T-cell (primary cell): ENCODE measurements around the gene ADAM21. TPM values are rescaled to one million over a fixed set of nuclear protein-coding genes. Genes with fewer than 3 reads are reported as not detected.
"Not testable (repeated sequence)": the region's sequence is repeated elsewhere in the genome, so short reads cannot be mapped to it uniquely, and the experiment has no call there.

ENCODE experiments used
- ATAC-seq, 4 experiments: fragments of 200-7000 bp in 3 of 4; fragments of 150-1000 bp in 1 of 4; cut with Tn5 transposase; replicated peaks in 1 of 4; 1 replicate in 3 of 4; 2 replicates in 1 of 4; pipeline ENCODE4 v1.10.0; 2021; ENCODE audit warnings: moderate library complexity in 3 of 4, mild to moderate bottlenecking in 2 of 4, moderate number of reproducible peaks in 1 of 4
- CTCF ChIA-PET, 2 donors: fragments of 300-600 bp; sonication (Branson Sonifier 250); formaldehyde crosslinking; loops; one replicate each; lab custom pipeline; 2022; ENCODE audit warnings: antibody characterized with exemption in 2 of 2; lab: Charles Lee
- POLR2A ChIA-PET, 2 donors: fragments of 300-600 bp; sonication (Branson Sonifier 250); formaldehyde crosslinking; loops; one replicate each; lab custom pipeline; 2022; ENCODE audit warnings: antibody characterized with exemption in 2 of 2; lab: Charles Lee
- DNase-seq, 35 experiments: peaks; one replicate each; pipeline versions ENCODE4 v3.0.0 to v3.0.0-alpha.2; 2013 to 2023
- H3K27ac ChIP-seq: one replicate; pipeline ENCODE4 v1.5.1; 2013; ENCODE audit warnings: low read length
- H3K27me3 ChIP-seq, 2 experiments: replicated peaks in 1 of 2; 1 replicate in 1 of 2; 2 replicates in 1 of 2; pipeline versions ENCODE4 v1.6.1 to v1.7.0; 2013; ENCODE audit warnings: low read length in 1 of 2, mixed read lengths in 1 of 2; ENCODE audit not compliant: control insufficient read depth in 2 of 2, insufficient read depth in 2 of 2; ENCODE audit errors: extremely low read depth in 1 of 2
- H3K36me3 ChIP-seq, 2 donors: 1 replicate in 1 of 2; 2 replicates in 1 of 2; pipeline versions ENCODE4 v1.6.1 to v1.7.0; 2013; ENCODE audit warnings: low read length in 1 of 2; ENCODE audit not compliant: control insufficient read depth in 2 of 2, insufficient read depth in 1 of 2; ENCODE audit errors: extremely low read depth in 1 of 2
- H3K4me1 ChIP-seq, 2 experiments: 1 replicate in 1 of 2; 2 replicates in 1 of 2; pipeline versions ENCODE4 v1.6.1 to v1.7.0; 2013; ENCODE audit warnings: low read length in 2 of 2, mixed read lengths in 1 of 2; ENCODE audit not compliant: insufficient read depth in 2 of 2, control insufficient read depth in 1 of 2; ENCODE audit errors: extremely low read depth in 1 of 2
- H3K4me3 ChIP-seq, 2 donors: 1 replicate in 1 of 2; 2 replicates in 1 of 2; pipeline versions ENCODE4 v1.5.1 to v1.7.0; 2013; ENCODE audit warnings: mild to moderate bottlenecking in 2 of 2, low read length in 1 of 2, moderate library complexity in 1 of 2; ENCODE audit not compliant: control insufficient read depth in 1 of 2; ENCODE audit errors: extremely low read depth in 1 of 2
- H3K9me3 ChIP-seq: 2 replicates; pipeline ENCODE4 v1.7.0; 2013
- H3K27ac Mint-ChIP-seq, 2 donors: one replicate each; pipeline ENCODE4 v1.8.0; 2020 to 2021; ENCODE audit warnings: mild to moderate bottlenecking in 2 of 2, mixed read lengths in 2 of 2
- H3K27me3 Mint-ChIP-seq, 2 donors: one replicate each; pipeline ENCODE4 v1.8.0; 2021 to 2022; ENCODE audit warnings: mixed read lengths in 2 of 2
- H3K36me3 Mint-ChIP-seq: one replicate; pipeline ENCODE4 v1.8.0; 2021; ENCODE audit warnings: mixed read lengths
- H3K4me1 Mint-ChIP-seq, 3 donors: one replicate each; pipeline ENCODE4 v1.8.0; 2020 to 2022; ENCODE audit warnings: mixed read lengths in 3 of 3, mild to moderate bottlenecking in 1 of 3
- H3K4me3 Mint-ChIP-seq, 3 donors: one replicate each; pipeline ENCODE4 v1.8.0; 2020 to 2022; ENCODE audit warnings: mild to moderate bottlenecking in 3 of 3, mixed read lengths in 3 of 3, moderate library complexity in 3 of 3
- H3K9me3 Mint-ChIP-seq, 3 donors: one replicate each; pipeline ENCODE4 v1.8.0; 2020 to 2022; ENCODE audit warnings: mixed read lengths in 3 of 3
- WGBS: methylation state at CpG from one replicate; pipeline ENCODE4 v1.1.5; 2013; ENCODE audit warnings: missing lambda C conversion rate; ENCODE audit not compliant: insufficient coverage; 5-methylcytosine and 5-hydroxymethylcytosine counted together
- total RNA-seq, 35 experiments: library from RNA in 6 of 35; stranded (reverse) in 6 of 35; fragments of 120-200 nt in 1 of 35; gene quantifications; one replicate each; pipeline versions ENCODE4 v1.2.1 to v1.2.4 and lab custom pipeline; 2013 to 2026

Gene ADAM21
- total RNA-seq (under 1 TPM in 2 of 5 donors, not detected in 3; 0.12 to 0.14 TPM), total RNA-seq (lab: John Stamatoyannopoulos, UW) (0 to 0.40 (median 0.06) reads per million in 29 experiments)
- total RNA-seq (2013), result 0.07 TPM

GRCh38 chr14:70451874-70452273 is at the start of gene ADAM21:
Gene ADAM21 (plus strand): TSS chr14:70452174. CDS start chr14:70457500, 5,326 bp downstream.
- H3K4me1 Mint-ChIP-seq, result no peaks in the 10 kb centered on the region
- Histone ChIP-seq H3K27me3 (no peaks in the 10 kb centered on the region), H3K27ac (no peak within 1 kb of the TSS), H3K4me1 (no peaks in the 10 kb centered on the region), H3K4me3 (no peak within 1 kb of the TSS), H3K36me3 (no peaks in the 10 kb centered on the region), H3K9me3 (no peaks in the 10 kb centered on the region)
- no CpG with 5 or more reads among the region's 1 CpG for WGBS
- ChIA-PET POLR2A (no interaction called here), CTCF (no interaction called here)
- no peak for ATAC-seq
- no peaks in the 10 kb centered on the region for H3K27me3 Mint-ChIP-seq
- no peak for DNase-seq
- H3K27ac Mint-ChIP-seq, result no peak within 1 kb of the TSS
- H3K36me3 Mint-ChIP-seq, result peaks cover 3% of the 10 kb centered on the region
- no peak within 1 kb of the TSS for H3K4me3 Mint-ChIP-seq
- H3K9me3 Mint-ChIP-seq, result peaks cover 0 to 4% (median 0%) of the 10 kb centered on the region in 3 donors

DNA sequence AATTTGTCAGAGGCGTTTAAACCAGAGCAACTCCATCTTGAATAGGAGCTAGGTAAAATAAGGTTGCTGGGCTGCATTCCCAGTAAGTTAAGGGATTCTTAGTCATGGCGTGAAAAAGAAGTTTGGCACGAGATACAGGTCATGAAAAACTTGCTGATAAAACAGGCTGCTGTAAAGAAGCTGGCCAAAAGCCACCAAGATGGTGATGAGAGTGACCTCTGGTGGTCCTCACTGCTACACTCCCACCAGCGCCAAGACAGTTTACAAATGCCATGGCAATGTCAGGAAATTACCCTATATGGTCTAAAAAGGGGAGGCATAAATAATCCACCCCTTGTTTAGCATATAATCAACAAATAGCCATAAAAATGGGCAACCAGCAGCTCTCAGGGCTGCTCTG is 48.6 kb upstream of the ADAM21 start:
- H3K27me3 Mint-ChIP-seq, H3K4me1 ChIP-seq, POLR2A ChIA-PET, ATAC-seq, H3K27ac ChIP-seq, H3K4me3 ChIP-seq, H3K27ac Mint-ChIP-seq, H3K9me3 ChIP-seq, DNase-seq, H3K4me3 Mint-ChIP-seq, H3K9me3 Mint-ChIP-seq, H3K27me3 ChIP-seq, CTCF ChIA-PET: not testable (repeated sequence)
- peaks cover 5 to 10% of the 10 kb centered on the region in 2 donors for H3K36me3 ChIP-seq
- no CpG with 5 or more reads among the region's 4 CpGs for WGBS
- H3K36me3 Mint-ChIP-seq, result peaks cover 39% of the 10 kb centered on the region
- H3K4me1 Mint-ChIP-seq, result peaks cover 33 to 41% (median 39%) of the 10 kb centered on the region in 3 donors

DNA sequence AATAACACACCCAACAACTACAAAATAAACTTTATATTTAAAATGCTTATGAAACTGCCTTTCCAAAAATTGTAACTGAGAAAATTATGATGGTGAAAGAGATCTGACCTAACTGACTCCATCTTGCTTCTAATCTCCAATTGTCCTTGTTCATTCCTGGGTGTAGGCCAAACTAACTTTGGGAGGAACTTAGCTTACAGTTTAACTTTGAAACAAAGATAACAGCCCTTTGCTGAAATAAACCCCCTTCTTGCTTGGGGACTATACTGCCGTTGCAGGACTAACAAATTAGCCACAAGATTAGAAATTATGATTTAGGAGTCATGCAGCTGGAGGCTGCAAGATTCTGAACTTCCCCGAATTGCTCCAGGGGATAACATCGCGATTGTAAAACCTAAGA is 45.8 kb upstream of the ADAM21 start:
- CTCF ChIA-PET, POLR2A ChIA-PET, H3K4me3 ChIP-seq, H3K27me3 Mint-ChIP-seq, H3K27ac ChIP-seq, H3K9me3 ChIP-seq, H3K9me3 Mint-ChIP-seq, ATAC-seq, H3K36me3 ChIP-seq, H3K4me3 Mint-ChIP-seq, H3K27ac Mint-ChIP-seq, H3K4me1 ChIP-seq, H3K27me3 ChIP-seq, DNase-seq: not testable (repeated sequence)
- H3K4me1 Mint-ChIP-seq, result peaks cover 42 to 52% (median 52%) of the 10 kb centered on the region in 3 donors
- peaks cover 42% of the 10 kb centered on the region for H3K36me3 Mint-ChIP-seq
- WGBS, result 89% methylated on average over 3 of the region's 4 CpGs

- ChIA-PET POLR2A (interaction anchor here in 1 of 2 donors (0.7 kb wide), 1 partner anchor 776 kb away, joined by 4 read pairs; no protein-coding TSS in a partner anchor), CTCF (no interaction called here)
- no peaks in the 10 kb centered on the region for H3K9me3 Mint-ChIP-seq
- 100% methylated on average over 2 of the region's 4 CpGs for WGBS
- H3K27ac Mint-ChIP-seq, result no peak overlapping the region
- H3K27me3 Mint-ChIP-seq, result no peaks in the 10 kb centered on the region
- H3K4me3 Mint-ChIP-seq, result no peak overlapping the region
- ATAC-seq (no peak), DNase-seq (no peak)
- H3K27ac ChIP-seq, result no peak overlapping the region
- no peak overlapping the region for H3K4me3 ChIP-seq
- peaks cover 0 to 17% of the 10 kb centered on the region in 2 donors for H3K36me3 ChIP-seq
- H3K36me3 Mint-ChIP-seq, result peaks cover 48% of the 10 kb centered on the region
- H3K4me1 ChIP-seq, result no peaks in the 10 kb centered on the region
- H3K4me1 Mint-ChIP-seq, result peaks cover 48 to 58% (median 57%) of the 10 kb centered on the region in 3 donors
- no peaks in the 10 kb centered on the region for H3K9me3 ChIP-seq
- H3K27me3 ChIP-seq, result no peaks in the 10 kb centered on the region
Observed at GRCh38 chr14:70407621-70408020, 44.4 kb upstream of the ADAM21 start.

- H3K27ac Mint-ChIP-seq, result peak overlapping the region in 1 of 2 donors; percentile 50
- peaks cover 10 to 12% of the 10 kb centered on the region in 2 experiments for H3K4me1 ChIP-seq
- WGBS, result no CpG with 5 or more reads among the region's 2 CpGs
Observed at GRCh38 chr14:70415788-70416187, 36.2 kb upstream of the ADAM21 start.

GRCh38 chr14:70416338-70416724 is 35.6 kb upstream of the ADAM21 start:
- H3K4me3 ChIP-seq, result peak overlapping the region; percentile 79 to 99
- POLR2A ChIA-PET, result interaction anchor here in 1 of 2 donors (0.8 kb wide), 1 partner anchor 1698 kb away, joined by 12 read pairs; no protein-coding TSS in a partner anchor
- CTCF ChIA-PET, result no interaction called here
- 0% methylated on average over 1 of the region's 9 CpGs for WGBS
- peaks cover 3 to 4% of the 10 kb centered on the region in 2 donors for H3K27me3 Mint-ChIP-seq
- peak overlapping the region; percentile 65 for H3K27ac ChIP-seq
- peaks cover 10 to 12% of the 10 kb centered on the region in 2 experiments for H3K4me1 ChIP-seq
- H3K27ac Mint-ChIP-seq, result peak overlapping the region; percentile 91 to 93
- H3K9me3 Mint-ChIP-seq, result no peaks in the 10 kb centered on the region
- DNase-seq (no peak), ATAC-seq (peak in 3 of 4 experiments; percentile 32 to 42 (median 36))
- H3K27me3 ChIP-seq, result peaks cover 0 to under 1% of the 10 kb centered on the region in 2 experiments
- H3K36me3 Mint-ChIP-seq, result peaks cover 18% of the 10 kb centered on the region
- H3K36me3 ChIP-seq, result peaks cover 4 to 11% of the 10 kb centered on the region in 2 donors
- no peaks in the 10 kb centered on the region for H3K9me3 ChIP-seq
- peaks cover 49 to 51% (median 49%) of the 10 kb centered on the region in 3 donors for H3K4me1 Mint-ChIP-seq
- H3K4me3 Mint-ChIP-seq, result peak overlapping the region; percentile 92 to 97 (median 92)

More at GRCh38 chr14:70415788-70416187, 36.2 kb upstream of the ADAM21 start:
- ChIA-PET CTCF (no interaction called here), POLR2A (interaction anchor here in 1 of 2 donors (0.7 to 0.8 kb wide), 2 partner anchors 36 to 1699 kb away, joined by 5 to 12 read pairs; no protein-coding TSS in a partner anchor)
- no peak overlapping the region for H3K4me3 ChIP-seq
- no peak for DNase-seq
- Mint-ChIP-seq H3K4me3 (peak overlapping the region; percentile 77 to 92 (median 85)), H3K9me3 (no peaks in the 10 kb centered on the region), H3K36me3 (peaks cover 20% of the 10 kb centered on the region), H3K27me3 (peaks cover 3 to 4% of the 10 kb centered on the region in 2 donors), H3K4me1 (peaks cover 53 to 54% (median 53%) of the 10 kb centered on the region in 3 donors)
- ATAC-seq, result no peak
- H3K27me3 ChIP-seq, result no peaks in the 10 kb centered on the region
- peaks cover 4 to 14% of the 10 kb centered on the region in 2 donors for H3K36me3 ChIP-seq
- no peaks in the 10 kb centered on the region for H3K9me3 ChIP-seq
- H3K27ac ChIP-seq, result no peak overlapping the region
